NCI-H82 treated with DMSO at 0.1 percent for 48 hours (cell line): ENCODE measurements around the gene DYRK1A.
"Not testable (repeated sequence)": the region's sequence is repeated elsewhere in the genome, so short reads cannot be mapped to it uniquely, and the experiment has no call there.

Experiments used
- DNase-seq: peaks from one replicate; lab custom pipeline; 2025; ENCODE audit not compliant: unreplicated experiment; lab: John Stamatoyannopoulos, UW

DYRK1A gene

DNA sequence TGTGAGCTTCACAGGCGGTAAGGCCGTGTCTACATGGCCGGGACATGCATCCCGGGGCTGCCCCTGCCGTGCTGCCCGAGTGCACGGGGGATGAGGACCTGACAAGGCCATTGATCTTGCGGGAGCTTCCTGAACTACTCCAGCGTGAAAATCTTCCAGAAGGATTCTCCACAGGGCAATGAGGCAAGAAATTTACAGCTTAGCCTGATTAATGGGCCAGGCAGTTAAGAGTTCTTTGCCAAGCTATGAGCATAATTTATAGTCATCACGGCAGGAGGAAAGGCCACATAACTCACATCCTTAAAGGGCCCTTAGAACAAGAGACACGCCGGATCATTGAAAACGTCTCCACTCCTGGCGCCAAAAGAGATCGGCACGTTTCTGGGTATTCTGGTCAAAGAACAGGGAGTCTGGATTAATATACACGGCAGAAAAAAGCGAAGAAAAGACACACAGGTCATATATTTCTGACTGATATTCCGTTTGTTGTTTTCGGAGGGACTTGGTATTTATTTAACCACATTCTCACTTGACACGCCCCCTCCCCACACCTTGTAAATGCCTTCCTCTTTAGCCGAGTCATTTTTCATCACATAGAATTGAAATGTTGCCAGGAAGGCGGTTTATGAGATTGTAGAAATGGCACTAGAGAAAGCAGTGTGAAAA is 180.5 kb downstream of the DYRK1A start:
- DNase-seq = no peak

DNA sequence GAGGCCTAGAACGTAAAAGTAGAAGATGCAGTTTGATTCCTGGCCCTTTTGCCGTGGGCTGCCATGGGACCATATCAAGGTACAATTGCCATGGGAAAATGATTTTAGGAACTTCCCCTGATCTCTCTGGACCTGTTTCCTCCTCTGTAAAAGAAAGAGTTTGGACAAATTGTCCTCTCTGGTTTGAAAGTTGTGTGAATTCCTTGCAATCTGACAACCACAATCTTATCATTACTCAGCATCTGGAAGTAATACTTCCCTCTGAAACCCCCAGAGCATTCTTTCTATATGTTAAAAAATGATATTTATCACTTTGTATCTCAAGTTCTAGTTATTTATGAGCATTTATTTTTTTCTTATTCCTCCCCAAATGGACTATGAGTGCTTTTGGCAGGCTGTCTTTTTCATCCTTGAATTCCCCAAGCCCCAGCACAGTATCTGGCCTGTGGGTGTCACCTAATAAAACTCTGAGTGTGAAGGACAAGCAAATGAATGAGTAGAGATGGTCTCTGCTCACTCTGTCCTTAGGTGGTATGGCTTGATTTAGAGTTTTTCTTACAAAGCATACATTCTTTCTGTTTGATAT is 181.1 kb downstream of the DYRK1A start:
- no peak for DNase-seq

GRCh38 chr21:37548521-37548981 is 182.0 kb downstream of the DYRK1A start:
- no peak for DNase-seq

- DNase-seq = not testable (repeated sequence)
Observed at GRCh38 chr21:37549730-37550129, 183.2 kb downstream of the DYRK1A start.

- no peak for DNase-seq
Observed at GRCh38 chr21:37550157-37550556, 183.6 kb downstream of the DYRK1A start.

DNA sequence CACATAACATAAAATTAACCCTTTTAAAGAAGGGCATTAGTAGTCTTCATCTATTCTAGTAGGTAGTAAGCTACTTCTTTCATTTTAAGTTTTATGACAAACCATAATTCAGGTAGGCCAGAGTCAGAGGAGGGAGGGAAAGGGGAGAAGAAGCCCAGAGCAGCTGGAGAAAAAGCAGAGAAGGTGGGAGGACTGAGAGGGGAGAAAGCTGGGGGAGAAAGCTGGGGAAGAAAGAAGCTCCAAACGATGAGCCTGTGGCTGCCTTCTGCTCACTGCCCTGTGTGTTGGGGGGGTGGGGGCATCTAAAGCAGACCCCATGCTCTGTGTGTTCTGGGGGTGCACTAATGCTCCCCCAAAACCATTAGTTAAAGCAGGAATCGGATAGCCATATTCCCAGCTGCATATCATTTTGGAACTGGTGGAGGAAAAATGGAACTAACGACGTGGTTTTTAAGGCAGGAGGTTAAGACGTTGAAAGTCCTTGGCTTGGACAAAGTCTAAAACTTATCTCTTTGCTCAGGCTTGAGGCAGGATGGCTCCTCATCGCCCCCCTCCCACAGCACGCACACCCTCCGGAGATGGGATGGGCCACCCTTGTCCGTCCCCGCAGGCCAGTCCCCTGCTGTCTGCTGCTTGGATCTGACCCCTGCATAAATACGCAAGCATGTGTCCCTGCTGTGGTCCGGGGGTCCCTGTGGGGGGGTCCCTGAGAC is 184.2 kb downstream of the DYRK1A start:
- no peak for DNase-seq

GRCh38 chr21:37551331-37551992 is 184.9 kb downstream of the DYRK1A start:
- no peak for DNase-seq

- DNase-seq = no peak
Observed at GRCh38 chr21:37551993-37552355, 185.4 kb downstream of the DYRK1A start.

GRCh38 chr21:37552496-37553029 is 186.0 kb downstream of the DYRK1A start:
- DNase-seq = no peak

GRCh38 chr21:37553078-37553481 is 186.5 kb downstream of the DYRK1A start:
- no peak for DNase-seq

DNA sequence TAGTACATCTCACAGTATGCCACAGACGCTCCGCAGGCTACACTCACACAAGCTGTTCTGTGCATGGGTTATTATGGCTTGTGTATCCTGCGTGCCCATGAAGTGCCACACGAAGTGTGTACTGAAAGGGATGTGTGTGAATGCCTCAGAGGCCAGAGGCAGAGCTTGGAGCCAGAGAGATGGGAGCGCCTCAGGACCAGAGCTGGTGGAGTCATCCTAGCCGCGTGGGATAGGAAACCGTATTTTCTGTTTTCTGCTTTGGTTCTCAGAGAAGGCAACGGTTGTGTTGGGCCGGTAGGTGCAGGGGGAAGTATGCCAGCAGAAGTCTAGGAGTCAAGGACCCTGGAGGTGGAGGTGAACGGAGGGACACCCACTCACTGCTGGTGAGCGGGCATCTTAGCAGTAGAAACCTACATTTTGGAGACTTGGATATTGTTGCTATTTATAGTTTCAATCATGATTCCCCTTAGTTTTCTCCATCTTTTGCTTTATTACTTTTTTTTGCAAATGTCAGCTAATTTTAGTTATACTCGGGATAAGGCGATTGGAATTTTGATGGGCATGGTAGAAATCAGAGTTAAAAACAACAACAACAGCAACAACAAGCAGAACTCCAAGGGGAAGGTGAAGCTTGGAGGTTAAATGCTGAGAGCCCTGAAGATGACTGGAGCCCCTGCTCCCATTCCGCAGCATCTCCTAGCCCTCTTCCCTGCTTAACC is 188.2 kb downstream of the DYRK1A start:
- DNase-seq = no peak

DNA sequence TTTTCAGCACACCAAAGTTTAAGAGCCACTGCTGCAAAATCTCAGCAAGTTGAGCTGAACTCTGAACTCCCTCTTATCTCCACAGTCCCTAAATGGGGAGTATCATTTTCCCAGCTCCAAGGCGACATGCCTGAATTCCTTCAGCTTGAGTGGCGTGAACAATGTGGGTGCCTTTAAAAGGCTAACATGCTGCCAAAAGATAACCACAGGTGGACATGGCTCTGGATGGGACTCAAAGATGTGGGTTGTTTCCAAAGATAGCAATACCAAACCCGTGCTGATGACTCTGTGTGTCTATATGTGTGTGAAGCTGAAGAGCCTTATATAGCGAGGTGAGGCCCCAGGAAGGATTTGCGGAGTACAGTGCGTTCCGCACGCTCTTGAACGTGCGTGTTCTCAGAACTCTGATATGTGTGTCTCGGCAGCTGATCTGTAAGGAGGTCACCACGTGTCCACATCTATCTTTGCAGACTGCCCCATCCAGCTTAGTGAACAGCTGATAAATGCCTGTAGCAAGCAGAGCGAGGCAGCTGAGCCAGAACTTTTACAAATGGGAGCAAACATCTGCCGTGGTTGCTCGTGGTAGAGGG is 189.2 kb downstream of the DYRK1A start:
- DNase-seq = no peak

DNA sequence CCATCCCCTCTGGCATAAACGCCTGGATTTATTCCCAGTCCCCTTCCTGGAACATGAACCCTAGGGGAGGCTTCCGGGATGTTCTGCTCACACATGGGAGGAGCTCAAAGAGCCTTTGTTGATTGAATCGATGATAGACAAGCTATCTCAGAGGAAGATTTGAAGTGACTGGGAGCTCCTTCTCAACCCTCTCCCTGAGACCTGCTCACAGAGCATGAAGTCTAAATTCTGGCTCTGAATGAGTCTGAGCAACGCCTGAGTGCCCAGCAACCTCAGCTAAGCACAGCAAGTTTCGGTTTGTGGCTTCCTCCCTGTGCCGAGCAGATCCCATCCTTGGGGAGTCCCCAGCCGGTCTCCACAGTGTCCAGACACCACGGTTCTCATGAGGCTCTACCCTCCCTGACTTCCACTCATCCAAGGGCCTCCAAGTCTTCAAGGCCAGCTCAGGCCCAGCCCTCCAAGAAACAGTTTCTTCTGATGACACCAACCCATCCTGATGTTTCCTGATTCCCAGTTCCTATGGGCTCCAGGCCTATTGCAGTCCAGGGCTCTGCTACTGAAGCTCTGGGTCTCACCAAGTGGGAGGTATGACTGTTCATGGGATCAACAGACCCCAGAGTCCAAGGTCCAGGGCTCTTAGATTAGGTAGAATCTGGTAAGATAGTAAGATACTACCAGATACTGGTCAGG is 190.8 kb downstream of the DYRK1A start:
- DNase-seq = no peak

DNA sequence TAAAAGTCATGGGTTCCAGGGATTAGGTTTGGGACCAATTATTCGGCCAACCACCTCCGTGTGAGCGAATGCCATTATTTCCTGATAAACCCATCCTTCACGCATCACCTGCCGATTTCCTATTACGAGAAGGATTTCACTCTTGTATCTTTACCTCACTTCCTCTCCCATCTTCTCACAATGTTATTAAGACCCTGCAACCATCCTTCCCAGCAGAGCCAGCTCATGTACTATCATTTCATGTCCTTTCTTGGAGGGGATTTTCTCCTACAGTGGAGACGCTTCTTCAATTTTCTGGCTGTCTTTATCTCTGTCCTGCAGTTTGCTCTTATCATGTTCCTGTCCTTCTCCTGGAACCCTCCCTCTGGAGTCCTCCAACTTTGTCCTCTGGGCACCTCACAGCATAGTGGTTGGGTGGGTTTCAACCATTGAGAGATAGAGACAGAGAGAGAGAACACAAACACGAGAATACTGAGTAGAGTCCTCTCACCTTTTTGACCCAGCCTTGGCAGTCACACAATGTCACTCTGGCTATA is 192.2 kb downstream of the DYRK1A start:
- DNase-seq = no peak

GRCh38 chr21:37560385-37560784 is 193.8 kb downstream of the DYRK1A start:
- DNase-seq = no peak

DNA sequence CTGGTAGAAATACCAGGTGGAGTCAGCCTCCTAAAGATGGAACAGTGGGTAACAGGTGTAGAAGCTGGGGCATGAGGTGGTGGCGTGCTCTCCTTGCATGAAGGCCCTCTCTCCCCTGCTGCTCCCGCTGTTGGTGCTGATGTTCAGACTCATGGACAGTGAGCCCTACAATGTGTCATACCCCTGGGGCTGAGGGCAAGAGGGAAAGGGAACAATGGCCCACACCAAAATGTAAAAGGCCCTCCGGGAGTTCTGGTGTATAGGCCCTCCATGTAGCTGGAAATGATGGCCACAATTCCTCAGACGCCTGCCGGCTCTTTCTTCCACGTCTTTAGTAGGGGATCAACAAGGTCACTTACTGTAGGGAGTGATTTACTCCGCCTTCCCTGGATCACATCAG is 194.9 kb downstream of the DYRK1A start:
- DNase-seq = no peak

DNA sequence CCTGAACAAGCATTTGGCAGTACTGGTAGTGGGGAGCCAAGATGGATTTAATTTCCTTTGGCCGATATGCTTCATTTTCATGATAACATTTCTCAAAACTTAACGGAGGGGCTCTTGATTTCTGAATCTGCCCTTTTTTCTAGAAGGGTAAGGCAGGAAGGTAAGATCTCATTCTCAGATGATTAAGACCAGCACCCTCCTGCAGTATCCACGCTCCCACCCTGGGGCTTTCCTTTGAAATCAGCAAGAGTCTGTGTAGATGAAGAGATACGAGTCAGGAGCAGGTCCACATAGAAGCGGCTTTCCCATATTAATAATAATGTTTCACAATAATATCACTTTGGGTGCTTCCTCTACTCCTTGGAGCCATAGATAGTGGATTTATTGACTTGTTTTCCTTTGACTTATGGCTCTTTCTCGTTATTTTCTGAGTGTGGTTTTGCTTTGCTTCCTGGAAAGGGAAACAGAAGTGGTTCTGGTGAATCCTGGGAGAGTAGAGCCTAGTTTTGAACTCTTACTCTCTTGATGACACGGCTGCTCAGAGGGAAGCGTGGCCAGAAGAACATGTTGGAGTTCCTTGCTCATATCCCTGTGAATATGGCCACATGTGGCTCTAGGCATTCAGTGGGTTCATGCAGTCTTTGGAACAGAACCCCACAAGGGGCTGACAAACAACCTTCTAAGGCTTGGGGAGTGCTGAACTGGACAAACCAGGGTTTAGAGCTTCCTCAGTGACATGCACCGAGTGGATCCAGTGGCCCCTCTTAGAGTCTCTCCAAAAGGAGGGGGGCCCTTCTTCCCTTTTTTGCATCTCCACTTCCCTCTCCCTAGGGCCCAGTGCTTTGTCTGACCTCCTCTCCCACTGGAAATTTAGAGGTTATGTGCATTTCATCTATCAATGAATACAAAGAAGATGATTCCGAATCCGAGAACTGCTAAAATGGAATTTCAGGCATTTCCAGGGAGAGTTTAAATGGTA is 195.7 kb downstream of the DYRK1A start:
- no peak for DNase-seq

GRCh38 chr21:37562920-37563640 is 196.5 kb downstream of the DYRK1A start:
- DNase-seq = no peak
